Measurements from ENCODE around the gene SLC35G3. TPM values are rescaled to one million over a fixed set of nuclear protein-coding genes. Genes with fewer than 3 reads are reported as not detected.
"Not testable (repeated sequence)": the region's sequence is repeated elsewhere in the genome, so short reads cannot be mapped to it uniquely, and the experiment has no call there.

Gene SLC35G3
- polyA plus RNA-seq, 1 donor (not counting 4 experiments of a cell fraction or from before 2014, with no cell fraction given), result not detected

DNA sequence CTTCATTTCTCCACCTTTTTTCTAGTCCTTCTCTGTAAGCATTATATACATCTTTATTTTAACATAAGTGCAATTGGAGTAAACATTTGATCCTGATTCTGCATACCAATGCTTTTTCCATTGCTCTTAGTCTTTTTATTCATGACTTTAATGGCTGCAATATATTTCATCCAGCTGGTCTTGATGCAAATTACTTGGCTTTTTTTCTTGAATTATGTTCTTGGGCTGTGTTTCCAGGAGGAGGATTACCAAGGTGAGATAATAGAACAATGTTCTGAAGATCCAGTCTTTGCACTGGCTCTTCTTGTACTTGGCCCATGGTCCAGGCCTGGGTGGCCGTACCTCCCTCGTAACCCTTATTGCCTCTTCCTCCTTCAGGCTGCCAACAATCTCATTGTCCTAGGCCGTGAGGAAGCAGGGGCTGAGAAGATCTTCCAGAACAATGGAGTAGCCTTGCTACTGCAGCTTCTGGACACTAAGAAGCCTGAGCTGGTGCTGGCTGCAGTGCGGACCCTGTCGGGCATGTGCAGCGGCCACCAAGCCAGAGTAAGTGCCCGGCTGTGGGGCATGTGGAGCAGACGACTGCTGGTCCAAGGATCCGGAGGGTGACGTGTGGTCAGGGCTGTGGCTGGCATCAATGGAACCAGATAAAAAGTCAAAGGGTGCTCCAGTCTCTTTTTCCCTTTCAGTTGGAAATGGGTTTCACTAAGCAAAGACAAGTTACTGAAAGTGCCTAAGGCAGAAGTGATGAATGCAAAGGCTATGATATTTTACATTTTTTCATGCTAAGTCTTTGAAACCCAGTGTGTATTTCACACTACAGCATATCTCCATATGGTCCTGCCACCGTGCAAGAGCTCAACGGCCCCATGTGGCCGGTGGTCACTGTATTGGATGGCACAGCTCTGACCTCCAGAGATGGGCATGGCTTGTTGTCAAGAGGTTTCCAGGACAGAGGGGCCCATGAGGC is 39.7 kb downstream of the SLC35G3 start:
- no peak overlapping the region for H3K4me3 ChIP-seq (ENCODE audit: control insufficient read depth in 2 of 3, extremely low read depth in 1 of 3, insufficient read depth in 2 of 3, low read depth in 1 of 3, low read length in 3 of 3)
- no peaks in the 10 kb centered on the region for H3K79me2 ChIP-seq (ENCODE audit: control insufficient read depth, insufficient read depth, low read length)
- TF ChIP-seq CTCF (optimal IDR thresholded peaks at IDR 0.05 in 1 of 3, IDR thresholded peaks at IDR 0.05 in 1 of 3, conservative IDR thresholded peaks at IDR 0.05 in 1 of 3; ENCODE audit: extremely low read depth in 1 of 3, insufficient read depth in 2 of 3, low read length in 3 of 3), result no peak
- no peak for TF ChIP-seq EZH2 (IDR thresholded peaks at IDR 0.05; ENCODE audit: low read length)
- no peaks in the 10 kb centered on the region for H4K20me1 ChIP-seq (ENCODE audit: control insufficient read depth, extremely low read depth, insufficient read depth, low read length)
- no peak for FAIRE-seq
- H3K36me3 ChIP-seq (ENCODE audit: control insufficient read depth in 2 of 2, extremely low read depth in 1 of 2, insufficient read depth in 2 of 2, low read length in 2 of 2), result no peaks in the 10 kb centered on the region
- H3K9me3 ChIP-seq (ENCODE audit: control insufficient read depth, low read depth, low read length), result no peaks in the 10 kb centered on the region
- no peak overlapping the region for H3K9ac ChIP-seq (ENCODE audit: control insufficient read depth, extremely low read depth, insufficient read depth, low read length)
- dilution Hi-C loops (cut with MboI; ENCODE audit: extremely low pct_ligation_motif_present, low sequenced_read_pairs), result no loop called here
- no peaks in the 10 kb centered on the region for H3K9me1 ChIP-seq (ENCODE audit: control insufficient read depth, extremely low read depth, insufficient read depth, low read length)
- no peak overlapping the region for H3K27ac ChIP-seq (ENCODE audit: control insufficient read depth, insufficient read depth, low read length)
- no peak for DNase-seq (ENCODE audit: low read depth, low spot score)
- H3K4me1 ChIP-seq (ENCODE audit: control insufficient read depth, extremely low read depth, insufficient read depth, low read length), result peaks cover 5% of the 10 kb centered on the region
- H3K4me2 ChIP-seq (ENCODE audit: control insufficient read depth, extremely low read depth, insufficient read depth, low read depth, low read length), result no peak overlapping the region
- H2AFZ ChIP-seq (ENCODE audit: control insufficient read depth, low read length), result no peak overlapping the region
- no peaks in the 10 kb centered on the region for H3K27me3 ChIP-seq (ENCODE audit: control insufficient read depth, extremely low read depth, insufficient read depth, low read length)

DNA sequence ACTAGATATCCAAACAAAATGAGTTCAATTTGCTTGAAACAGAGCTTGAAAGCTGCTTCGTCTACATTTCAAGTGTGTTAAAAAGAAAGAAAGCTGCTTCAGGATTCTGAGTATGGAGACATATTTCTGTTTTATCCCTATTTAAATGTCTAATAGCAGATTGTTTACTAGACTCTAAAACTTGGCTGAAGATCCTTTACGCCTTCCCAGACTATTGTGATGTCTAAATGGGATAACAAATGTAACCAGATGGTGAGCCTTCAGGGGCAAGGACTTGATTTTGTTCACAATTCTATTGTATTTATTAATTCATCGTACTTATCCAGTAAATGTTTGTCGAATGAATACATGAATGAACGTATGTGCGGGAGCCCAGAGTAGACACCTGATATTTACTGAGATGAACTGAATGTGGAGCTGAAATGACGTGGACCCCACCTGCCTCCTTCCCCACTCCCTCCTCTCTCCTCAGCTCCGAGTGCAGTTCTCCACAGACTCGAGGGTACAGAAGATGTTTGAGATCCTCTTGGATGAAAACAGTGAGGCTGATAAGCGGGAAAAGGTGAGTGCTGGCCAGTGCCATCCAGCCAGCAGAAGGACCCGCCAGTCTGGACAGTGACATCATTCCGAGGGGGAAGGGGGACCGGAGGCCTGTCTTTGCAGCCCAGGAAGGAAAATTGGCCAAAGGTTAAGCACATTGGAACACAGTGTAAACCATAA is 41.6 kb downstream of the SLC35G3 start:
- no peak overlapping the region for H3K4me3 ChIP-seq (ENCODE audit: control insufficient read depth in 2 of 3, extremely low read depth in 1 of 3, insufficient read depth in 2 of 3, low read depth in 1 of 3, low read length in 3 of 3)
- dilution Hi-C loops (cut with MboI; ENCODE audit: extremely low pct_ligation_motif_present, low sequenced_read_pairs), result no loop called here
- no peaks in the 10 kb centered on the region for H3K9me3 ChIP-seq (ENCODE audit: control insufficient read depth, low read depth, low read length)
- H3K4me2 ChIP-seq (ENCODE audit: control insufficient read depth, extremely low read depth, insufficient read depth, low read depth, low read length), result no peak overlapping the region
- H3K9ac ChIP-seq (ENCODE audit: control insufficient read depth, extremely low read depth, insufficient read depth, low read length), result no peak overlapping the region
- H3K27me3 ChIP-seq (ENCODE audit: control insufficient read depth, extremely low read depth, insufficient read depth, low read length), result peaks cover 5% of the 10 kb centered on the region
- H3K36me3 ChIP-seq (ENCODE audit: control insufficient read depth in 2 of 2, extremely low read depth in 1 of 2, insufficient read depth in 2 of 2, low read length in 2 of 2), result no peaks in the 10 kb centered on the region
- H4K20me1 ChIP-seq (ENCODE audit: control insufficient read depth, extremely low read depth, insufficient read depth, low read length), result no peaks in the 10 kb centered on the region
- no peak for TF ChIP-seq EZH2 (IDR thresholded peaks at IDR 0.05; ENCODE audit: low read length)
- no peak for TF ChIP-seq CTCF (optimal IDR thresholded peaks at IDR 0.05 in 1 of 3, IDR thresholded peaks at IDR 0.05 in 1 of 3, conservative IDR thresholded peaks at IDR 0.05 in 1 of 3; ENCODE audit: extremely low read depth in 1 of 3, insufficient read depth in 2 of 3, low read length in 3 of 3)
- H3K9me1 ChIP-seq (ENCODE audit: control insufficient read depth, extremely low read depth, insufficient read depth, low read length), result no peaks in the 10 kb centered on the region
- H3K27ac ChIP-seq (ENCODE audit: control insufficient read depth, insufficient read depth, low read length), result no peak overlapping the region
- no peaks in the 10 kb centered on the region for H3K79me2 ChIP-seq (ENCODE audit: control insufficient read depth, insufficient read depth, low read length)
- DNase-seq (ENCODE audit: low read depth, low spot score) (no peak), FAIRE-seq (no peak)
- H3K4me1 ChIP-seq (ENCODE audit: control insufficient read depth, extremely low read depth, insufficient read depth, low read length), result no peaks in the 10 kb centered on the region
- H2AFZ ChIP-seq (ENCODE audit: control insufficient read depth, low read length), result no peak overlapping the region

DNA sequence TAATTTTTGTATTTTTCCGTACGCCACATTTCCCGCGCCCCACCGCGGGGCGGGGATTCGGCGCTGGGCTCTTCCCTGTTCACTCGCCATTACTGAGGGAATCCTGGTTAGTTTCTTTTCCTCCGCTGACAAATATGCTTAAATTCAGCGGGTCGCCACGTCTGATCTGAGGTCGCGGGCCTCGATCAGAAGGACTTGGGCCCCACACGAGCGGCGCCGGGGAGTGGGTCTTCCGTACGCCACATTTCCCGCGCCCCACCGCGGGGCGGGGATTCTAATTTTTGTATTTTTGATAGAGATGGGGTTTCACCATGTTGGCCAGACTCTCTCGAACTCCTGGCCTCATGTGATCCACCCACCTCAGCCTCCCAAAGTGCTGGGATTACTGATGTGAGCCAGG is 43.1 kb downstream of the SLC35G3 start:
- DNase-seq (ENCODE audit: low read depth, low spot score); H4K20me1 ChIP-seq (ENCODE audit: control insufficient read depth, extremely low read depth, insufficient read depth, low read length); H3K4me1 ChIP-seq (ENCODE audit: control insufficient read depth, extremely low read depth, insufficient read depth, low read length); H3K4me2 ChIP-seq (ENCODE audit: control insufficient read depth, extremely low read depth, insufficient read depth, low read depth, low read length); FAIRE-seq; H3K9me3 ChIP-seq (ENCODE audit: control insufficient read depth, low read depth, low read length); H3K9ac ChIP-seq (ENCODE audit: control insufficient read depth, extremely low read depth, insufficient read depth, low read length); H3K27ac ChIP-seq (ENCODE audit: control insufficient read depth, insufficient read depth, low read length); H3K9me1 ChIP-seq (ENCODE audit: control insufficient read depth, extremely low read depth, insufficient read depth, low read length); H3K79me2 ChIP-seq (ENCODE audit: control insufficient read depth, insufficient read depth, low read length); H3K27me3 ChIP-seq (ENCODE audit: control insufficient read depth, extremely low read depth, insufficient read depth, low read length); H2AFZ ChIP-seq (ENCODE audit: control insufficient read depth, low read length); H3K4me3 ChIP-seq (ENCODE audit: control insufficient read depth in 2 of 3, extremely low read depth in 1 of 3, insufficient read depth in 2 of 3, low read depth in 1 of 3, low read length in 3 of 3); dilution Hi-C loops (cut with MboI; ENCODE audit: extremely low pct_ligation_motif_present, low sequenced_read_pairs); H3K36me3 ChIP-seq (ENCODE audit: control insufficient read depth in 2 of 2, extremely low read depth in 1 of 2, insufficient read depth in 2 of 2, low read length in 2 of 2): not testable (repeated sequence)

Data from keratinocyte (primary cell).